ENCODE results near the gene MBOAT2.
"Not testable (repeated sequence)": the region's sequence is repeated elsewhere in the genome, so short reads cannot be mapped to it uniquely, and the experiment has no call there.

MBOAT2 gene

GRCh38 chr2:8938384-8938783 lies 65.1 kb downstream of the MBOAT2 start:
- DNase-seq = no peak

GRCh38 chr2:8935982-8936381 lies 67.5 kb downstream of the MBOAT2 start:
- DNase-seq = no peak

- DNase-seq = no peak
Observed at GRCh38 chr2:8934338-8934737, 69.1 kb downstream of the MBOAT2 start.

- DNase-seq = no peak
Observed at GRCh38 chr2:8932702-8933101, 70.8 kb downstream of the MBOAT2 start.

- not testable (repeated sequence) for DNase-seq
Observed at GRCh38 chr2:8930185-8930584, 73.3 kb downstream of the MBOAT2 start.

GRCh38 chr2:8929128-8929527 lies 74.4 kb downstream of the MBOAT2 start:
- DNase-seq = no peak

- DNase-seq = no peak
Observed at GRCh38 chr2:8927510-8928455, 75.7 kb downstream of the MBOAT2 start.

GRCh38 chr2:8926356-8926755 lies 77.1 kb downstream of the MBOAT2 start:
- no peak for DNase-seq

GRCh38 chr2:8925411-8925810 lies 78.1 kb downstream of the MBOAT2 start:
- no peak for DNase-seq

GRCh38 chr2:8923183-8923582 lies 80.3 kb downstream of the MBOAT2 start:
- no peak for DNase-seq

GRCh38 chr2:8922431-8922830 lies 81.1 kb downstream of the MBOAT2 start:
- DNase-seq = no peak

GRCh38 chr2:8918412-8918811 lies 85.1 kb downstream of the MBOAT2 start:
- no peak for DNase-seq

GRCh38 chr2:8915941-8916340 lies 87.5 kb downstream of the MBOAT2 start:
- no peak for DNase-seq

- not testable (repeated sequence) for DNase-seq
Observed at GRCh38 chr2:8913767-8914166, 89.7 kb downstream of the MBOAT2 start.

GRCh38 chr2:8907764-8908288 lies 95.7 kb downstream of the MBOAT2 start:
- DNase-seq = no peak

- not testable (repeated sequence) for DNase-seq
Observed at GRCh38 chr2:8903924-8904323, 99.6 kb downstream of the MBOAT2 start.

GRCh38 chr2:8902757-8903156 lies 100.7 kb downstream of the MBOAT2 start:
- not testable (repeated sequence) for DNase-seq

- DNase-seq = not testable (repeated sequence)
Observed at GRCh38 chr2:8897206-8897605, 106.3 kb downstream of the MBOAT2 start.

GRCh38 chr2:8896671-8897070 lies 106.8 kb downstream of the MBOAT2 start:
- DNase-seq = not testable (repeated sequence)

GRCh38 chr2:8895087-8895912 lies 108.2 kb downstream of the MBOAT2 start:
- not testable (repeated sequence) for DNase-seq

GRCh38 chr2:8893978-8894820 lies 109.3 kb downstream of the MBOAT2 start:
- no peak for DNase-seq

- DNase-seq = no peak
Observed at GRCh38 chr2:8893474-8893873, 110.0 kb downstream of the MBOAT2 start.

- no peak for DNase-seq
Observed at GRCh38 chr2:8892111-8892510, 111.4 kb downstream of the MBOAT2 start.
